Fibroblast of gingiva (primary cell): ENCODE data around the gene PARD6A.

ENCODE experiments used
- DNase-seq: peaks from one replicate; pipeline ENCODE4 v3.0.0-alpha.2; 2011; ENCODE audit warnings: low read depth

Gene PARD6A

GRCh38 chr16:67653789-67654402 is 6.9 kb upstream of the PARD6A start:
- no peak for DNase-seq

DNA sequence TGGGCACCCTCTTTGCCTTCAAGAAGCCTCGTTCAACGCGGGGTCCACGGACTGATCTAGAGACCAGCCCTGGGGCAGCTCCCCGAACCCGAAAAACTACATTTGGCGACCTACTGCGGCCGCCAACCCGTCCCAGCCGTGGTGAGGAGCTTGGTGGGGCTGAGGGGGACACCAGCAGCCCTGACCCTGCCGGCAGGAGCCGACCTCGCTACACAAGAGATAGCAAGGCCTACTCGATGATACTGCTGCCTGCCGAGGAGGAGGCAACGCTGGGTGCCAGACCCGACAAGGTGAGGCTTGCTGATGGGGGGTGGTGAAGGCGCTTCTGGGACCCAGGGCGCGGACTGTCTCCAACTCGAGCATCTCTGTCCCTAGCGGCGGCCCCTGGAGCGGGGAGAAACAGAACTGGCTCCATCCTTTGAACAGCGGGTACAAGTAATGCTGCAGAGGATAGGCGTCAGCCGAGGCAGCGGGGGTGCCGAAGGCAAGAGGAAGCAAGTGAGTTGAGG is 6.3 kb upstream of the PARD6A start:
- DNase-seq: no peak

DNA sequence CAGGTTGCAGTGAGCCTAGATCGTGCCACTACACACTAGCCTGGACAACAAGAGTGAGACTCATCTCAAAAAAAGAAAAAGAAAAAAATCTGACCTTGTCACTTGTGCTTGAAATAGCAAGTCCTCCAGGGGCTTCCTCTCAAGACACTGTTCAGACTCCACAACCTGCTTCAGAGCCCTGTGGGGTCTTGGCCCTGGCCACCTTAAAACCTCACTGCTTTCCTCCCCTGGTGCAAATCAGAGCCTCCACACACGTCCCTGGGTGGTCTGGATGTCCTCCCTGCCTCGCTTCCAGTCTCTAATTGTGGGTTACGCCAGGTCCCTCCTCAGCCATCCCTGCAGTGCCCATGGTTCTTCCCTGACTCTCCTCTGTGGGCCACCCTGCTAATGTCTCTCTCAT is 5.4 kb upstream of the PARD6A start:
- DNase-seq: no peak

- DNase-seq: no peak
These were observed 4.3 kb upstream of the PARD6A start for GRCh38 chr16:67656344-67657016.

DNA sequence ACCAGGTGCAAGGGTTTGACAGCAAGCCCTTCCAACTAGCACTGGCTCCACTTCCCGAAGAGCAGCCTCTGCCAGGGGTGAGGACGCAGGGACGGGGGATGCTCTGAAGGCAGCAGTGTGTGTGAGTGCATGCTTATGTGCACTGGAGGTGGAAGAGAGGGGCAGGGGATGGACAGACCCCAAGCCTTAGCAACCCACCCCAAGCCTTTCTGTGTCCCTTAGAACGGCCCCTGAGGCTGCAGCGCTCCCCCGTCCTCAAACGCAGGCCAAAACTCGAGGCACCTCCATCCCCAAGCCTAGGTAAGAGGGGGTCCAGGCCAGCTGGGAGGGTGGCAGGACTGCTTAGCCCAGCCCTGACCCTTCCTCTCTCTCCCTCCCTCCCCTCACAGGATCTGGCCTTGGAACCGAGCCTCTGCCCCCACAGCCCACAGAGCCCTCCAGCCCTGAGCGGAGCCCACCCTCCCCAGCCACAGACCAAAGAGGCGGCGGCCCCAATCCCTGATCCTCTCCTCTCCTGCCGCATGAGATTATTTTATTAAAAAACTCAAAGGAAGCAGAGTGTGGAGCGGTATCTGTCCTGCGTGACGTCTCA is 3.6 kb upstream of the PARD6A start:
- DNase-seq: no peak

- DNase-seq: no peak
These were observed 2.8 kb upstream of the PARD6A start for GRCh38 chr16:67657751-67658518.

GRCh38 chr16:67658849-67659674 is 1.7 kb upstream of the PARD6A start:
- no peak for DNase-seq

DNA sequence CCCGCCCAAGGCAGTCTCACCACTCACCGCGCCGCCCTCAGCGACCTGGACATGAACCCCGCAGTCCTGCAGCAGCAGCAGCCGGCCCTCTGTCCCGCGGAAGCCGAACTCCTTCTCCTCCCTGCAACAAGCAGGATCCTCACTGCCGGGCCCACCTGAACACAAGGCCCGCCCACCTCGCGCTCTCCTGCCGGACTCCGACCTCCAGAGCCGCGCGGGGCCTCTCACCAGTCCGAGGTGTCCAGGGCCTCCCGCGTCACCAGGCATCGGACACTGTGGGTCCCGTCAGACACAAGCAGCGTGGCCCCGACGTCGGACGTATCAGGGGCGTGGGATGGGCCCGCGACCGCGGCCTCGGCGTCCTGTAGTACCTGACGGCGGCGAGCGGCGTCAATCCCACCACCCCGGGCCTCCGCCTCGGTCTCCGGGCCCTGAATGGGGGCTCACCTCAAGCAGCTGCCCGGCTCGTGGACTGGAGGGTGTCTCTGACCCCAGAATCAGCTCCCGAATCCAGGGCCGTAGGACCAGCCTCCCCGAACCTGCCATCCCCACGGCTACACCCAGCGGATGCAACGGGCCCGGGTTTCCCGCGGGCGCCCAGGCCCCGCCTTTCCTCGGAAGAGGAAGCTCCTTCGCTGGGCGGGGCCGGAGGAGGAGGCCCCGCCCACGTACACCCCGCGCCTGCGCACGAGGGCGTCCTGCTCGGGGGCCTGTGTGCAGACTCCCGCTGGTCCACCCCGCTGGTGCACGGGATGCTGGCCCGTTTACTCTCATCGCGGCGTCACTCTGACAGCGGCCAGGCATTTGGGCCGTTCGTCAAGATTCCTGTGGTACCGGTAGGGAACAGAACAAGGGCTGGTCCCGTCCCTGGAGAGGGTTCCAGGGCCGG is 841 bp upstream of the PARD6A start, which contains the start of gene ACD:
Gene ACD (minus strand): TSS at position 586 of the 889 bp plus-strand sequence. CDS start 40 bp downstream, at position 546.
- peak; percentile 85 for DNase-seq

- no peak for DNase-seq
These were observed 471 bp downstream of the PARD6A start for GRCh38 chr16:67661101-67661761.

GRCh38 chr16:67661886-67662652 is 1.3 kb downstream of the PARD6A start:
- DNase-seq: no peak

- no peak for DNase-seq
These were observed 1.9 kb downstream of the PARD6A start for GRCh38 chr16:67662653-67663010.

DNA sequence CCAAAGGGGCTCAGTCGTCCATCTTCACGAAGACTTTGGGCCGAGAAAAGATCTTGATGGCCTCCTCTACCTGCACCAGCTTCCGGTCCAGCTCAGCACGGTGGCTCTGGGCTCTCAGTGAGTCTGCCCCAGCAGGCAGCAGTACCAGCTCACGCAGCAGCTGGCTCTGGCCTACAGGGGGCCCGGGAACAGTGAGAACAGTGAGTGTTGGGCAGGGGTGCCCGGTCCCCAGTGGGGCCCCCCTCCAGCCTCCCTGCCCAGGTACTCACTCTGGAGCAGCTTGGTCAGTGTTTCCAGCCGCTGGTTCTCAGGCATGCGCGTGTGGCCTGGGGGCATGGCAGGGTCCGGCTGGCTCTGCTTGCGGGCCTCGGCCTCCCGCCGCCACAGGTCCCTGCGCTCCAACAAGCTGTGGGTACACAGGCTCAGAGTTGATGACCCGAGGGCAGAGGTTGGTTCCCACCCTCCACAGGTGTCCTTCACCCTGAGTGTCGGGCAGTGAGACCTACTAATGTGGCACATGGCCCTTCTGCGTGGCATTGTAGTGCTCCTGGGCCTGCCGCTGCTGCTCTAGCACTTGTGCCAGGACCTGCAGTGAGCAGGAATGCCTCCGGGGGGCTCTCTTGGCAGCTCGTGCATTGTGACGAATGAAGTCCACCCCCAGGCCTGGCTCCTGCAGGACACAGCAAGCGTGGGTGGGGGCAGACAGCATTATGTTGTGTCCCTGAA is 2.6 kb downstream of the PARD6A start:
- DNase-seq: no peak

GRCh38 chr16:67663877-67664222 is 3.1 kb downstream of the PARD6A start:
- DNase-seq: no peak

DNA sequence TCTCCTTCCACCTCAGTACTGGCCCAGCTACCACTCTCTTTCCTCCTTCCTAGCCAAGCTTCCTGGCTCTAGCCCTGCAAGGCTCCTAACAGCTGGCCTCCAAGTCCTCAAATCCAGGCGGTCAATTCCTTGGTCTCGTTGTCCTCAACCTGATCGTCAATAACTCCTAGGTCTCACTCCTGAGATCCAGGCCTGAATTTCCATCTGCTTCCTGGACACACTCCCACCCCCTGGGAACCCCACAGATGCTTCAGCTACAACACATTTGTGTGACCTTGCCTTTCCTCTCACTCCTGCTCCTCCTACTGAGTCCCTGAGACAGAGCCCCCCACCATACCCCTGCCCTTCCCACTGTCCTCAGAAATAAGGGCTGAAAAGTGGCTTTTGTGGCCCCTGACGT is 3.5 kb downstream of the PARD6A start:
- no peak for DNase-seq

GRCh38 chr16:67664871-67665270 is 4.1 kb downstream of the PARD6A start:
- no peak for DNase-seq

GRCh38 chr16:67665598-67665997 is 4.8 kb downstream of the PARD6A start:
- DNase-seq: no peak

DNA sequence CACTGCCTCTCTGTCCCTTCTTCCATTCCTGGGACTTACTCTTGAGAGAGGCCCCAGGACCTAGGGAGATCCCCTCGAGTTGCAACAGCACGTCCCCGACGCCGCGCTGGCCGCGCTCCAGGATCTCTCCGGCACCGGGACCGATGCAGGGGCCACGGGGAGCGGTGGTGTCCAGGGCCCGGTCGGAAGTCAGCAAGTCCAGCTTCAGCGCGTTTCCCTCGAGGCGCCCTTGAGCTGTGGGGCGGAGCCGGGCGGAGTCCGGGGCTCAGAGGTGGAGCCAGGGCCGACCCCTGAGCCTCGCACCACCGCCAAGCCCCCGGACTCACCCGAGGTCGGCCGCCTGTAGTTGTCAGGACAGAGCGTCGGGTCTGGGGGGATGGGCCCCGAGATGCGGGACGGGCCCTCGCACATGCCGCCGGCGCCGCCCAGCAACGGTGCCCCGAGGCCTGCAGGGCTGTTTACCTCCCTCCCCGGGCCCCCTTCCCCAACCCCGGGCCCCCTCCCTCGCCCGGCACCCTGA is 5.3 kb downstream of the PARD6A start:
- peak; percentile 36 for DNase-seq
